Measurements from ENCODE around the gene RXRA.

Gene RXRA

GRCh38 chr9:134285215-134285845, 40.9 kb upstream of the RXRA start:
- no peak for TF ChIP-seq EZH2 (IDR thresholded peaks at IDR 0.05)
- TF ChIP-seq FOXP2 (optimal IDR thresholded peaks at IDR 0.05; ENCODE audit: control extremely low read depth, extremely low read length, insufficient read depth): no peak
- Histone ChIP-seq H3K27ac (no peak overlapping the region), H3K9me3 (ENCODE audit: low read depth, low read length) (no peaks in the 10 kb centered on the region), H3K9ac (ENCODE audit: insufficient read length) (no peak overlapping the region), H3K4me3 (no peak overlapping the region), H3K36me3 (ENCODE audit: insufficient read depth, low read length) (no peaks in the 10 kb centered on the region)
- DNase-seq (ENCODE audit: low read depth, low spot score): no peak

GRCh38 chr9:134286471-134287245, 39.6 kb upstream of the RXRA start:
- DNase-seq (ENCODE audit: low read depth, low spot score): no peak
- H3K9ac ChIP-seq (ENCODE audit: insufficient read length): no peak overlapping the region

GRCh38 chr9:134287591-134288491, 38.4 kb upstream of the RXRA start:
- TF ChIP-seq FOXP2 (optimal IDR thresholded peaks at IDR 0.05; ENCODE audit: control extremely low read depth, extremely low read length, insufficient read depth) (no peak), POLR2AphosphoS5 (IDR thresholded peaks at IDR 0.05; ENCODE audit: borderline replicate concordance, low read depth, low read length) (no peak), EZH2 (IDR thresholded peaks at IDR 0.05) (no peak)
- no peak overlapping the region for H3K9ac ChIP-seq (ENCODE audit: insufficient read length)
- no peaks in the 10 kb centered on the region for H3K9me3 ChIP-seq (ENCODE audit: low read depth, low read length)
- no peaks in the 10 kb centered on the region for H3K36me3 ChIP-seq (ENCODE audit: insufficient read depth, low read length)
- H3K27ac ChIP-seq: no peak overlapping the region
- no peak for DNase-seq (ENCODE audit: low read depth, low spot score)
- H3K4me3 ChIP-seq: no peak overlapping the region

More at GRCh38 chr9:134286471-134287245, 39.6 kb upstream of the RXRA start:
- Histone ChIP-seq H3K27ac (no peak overlapping the region), H3K4me3 (no peak overlapping the region), H3K9me3 (ENCODE audit: low read depth, low read length) (no peaks in the 10 kb centered on the region), H3K36me3 (ENCODE audit: insufficient read depth, low read length) (no peaks in the 10 kb centered on the region)
- TF ChIP-seq EZH2 (IDR thresholded peaks at IDR 0.05) (no peak), FOXP2 (optimal IDR thresholded peaks at IDR 0.05; ENCODE audit: control extremely low read depth, extremely low read length, insufficient read depth) (no peak), POLR2AphosphoS5 (IDR thresholded peaks at IDR 0.05; ENCODE audit: borderline replicate concordance, low read depth, low read length) (no peak)

- Histone ChIP-seq H3K9ac (ENCODE audit: insufficient read length) (no peak overlapping the region), H3K9me3 (ENCODE audit: low read depth, low read length) (no peaks in the 10 kb centered on the region), H3K4me3 (no peak overlapping the region), H3K27ac (no peak overlapping the region), H3K36me3 (ENCODE audit: insufficient read depth, low read length) (no peaks in the 10 kb centered on the region)
- TF ChIP-seq EZH2 (IDR thresholded peaks at IDR 0.05) (no peak), POLR2AphosphoS5 (IDR thresholded peaks at IDR 0.05; ENCODE audit: borderline replicate concordance, low read depth, low read length) (no peak), FOXP2 (optimal IDR thresholded peaks at IDR 0.05; ENCODE audit: control extremely low read depth, extremely low read length, insufficient read depth) (no peak)
- no peak for DNase-seq (ENCODE audit: low read depth, low spot score)
These were observed 37.5 kb upstream of the RXRA start for GRCh38 chr9:134288746-134289145.

- DNase-seq (ENCODE audit: low read depth, low spot score): no peak
- Histone ChIP-seq H3K36me3 (ENCODE audit: insufficient read depth, low read length) (no peaks in the 10 kb centered on the region), H3K4me3 (no peak overlapping the region), H3K9ac (ENCODE audit: insufficient read length) (no peak overlapping the region), H3K9me3 (ENCODE audit: low read depth, low read length) (no peaks in the 10 kb centered on the region), H3K27ac (no peak overlapping the region)
- TF ChIP-seq POLR2AphosphoS5 (IDR thresholded peaks at IDR 0.05; ENCODE audit: borderline replicate concordance, low read depth, low read length): no peak
- TF ChIP-seq FOXP2 (optimal IDR thresholded peaks at IDR 0.05; ENCODE audit: control extremely low read depth, extremely low read length, insufficient read depth): no peak
- TF ChIP-seq EZH2 (IDR thresholded peaks at IDR 0.05): no peak
These were observed 36.9 kb upstream of the RXRA start for GRCh38 chr9:134289241-134289875.

- H3K9ac ChIP-seq (ENCODE audit: insufficient read length): no peak overlapping the region
- no peak for TF ChIP-seq POLR2AphosphoS5 (IDR thresholded peaks at IDR 0.05; ENCODE audit: borderline replicate concordance, low read depth, low read length)
- TF ChIP-seq EZH2 (IDR thresholded peaks at IDR 0.05): no peak
- TF ChIP-seq FOXP2 (optimal IDR thresholded peaks at IDR 0.05; ENCODE audit: control extremely low read depth, extremely low read length, insufficient read depth): no peak
- H3K36me3 ChIP-seq (ENCODE audit: insufficient read depth, low read length): no peaks in the 10 kb centered on the region
- no peak for DNase-seq (ENCODE audit: low read depth, low spot score)
- no peaks in the 10 kb centered on the region for H3K9me3 ChIP-seq (ENCODE audit: low read depth, low read length)
- H3K4me3 ChIP-seq: no peak overlapping the region
- H3K27ac ChIP-seq: no peak overlapping the region
These were observed 35.4 kb upstream of the RXRA start for GRCh38 chr9:134290603-134291451.

GRCh38 chr9:134291452-134291881, 34.8 kb upstream of the RXRA start:
- H3K27ac ChIP-seq: no peak overlapping the region
- DNase-seq (ENCODE audit: low read depth, low spot score): no peak
- H3K9me3 ChIP-seq (ENCODE audit: low read depth, low read length): no peaks in the 10 kb centered on the region
- TF ChIP-seq EZH2 (IDR thresholded peaks at IDR 0.05): no peak
- TF ChIP-seq POLR2AphosphoS5 (IDR thresholded peaks at IDR 0.05; ENCODE audit: borderline replicate concordance, low read depth, low read length): no peak
- TF ChIP-seq FOXP2 (optimal IDR thresholded peaks at IDR 0.05; ENCODE audit: control extremely low read depth, extremely low read length, insufficient read depth): no peak
- H3K4me3 ChIP-seq: no peak overlapping the region
- no peaks in the 10 kb centered on the region for H3K36me3 ChIP-seq (ENCODE audit: insufficient read depth, low read length)
- no peak overlapping the region for H3K9ac ChIP-seq (ENCODE audit: insufficient read length)
